ENCODE results near the gene MDH1.

DNA sequence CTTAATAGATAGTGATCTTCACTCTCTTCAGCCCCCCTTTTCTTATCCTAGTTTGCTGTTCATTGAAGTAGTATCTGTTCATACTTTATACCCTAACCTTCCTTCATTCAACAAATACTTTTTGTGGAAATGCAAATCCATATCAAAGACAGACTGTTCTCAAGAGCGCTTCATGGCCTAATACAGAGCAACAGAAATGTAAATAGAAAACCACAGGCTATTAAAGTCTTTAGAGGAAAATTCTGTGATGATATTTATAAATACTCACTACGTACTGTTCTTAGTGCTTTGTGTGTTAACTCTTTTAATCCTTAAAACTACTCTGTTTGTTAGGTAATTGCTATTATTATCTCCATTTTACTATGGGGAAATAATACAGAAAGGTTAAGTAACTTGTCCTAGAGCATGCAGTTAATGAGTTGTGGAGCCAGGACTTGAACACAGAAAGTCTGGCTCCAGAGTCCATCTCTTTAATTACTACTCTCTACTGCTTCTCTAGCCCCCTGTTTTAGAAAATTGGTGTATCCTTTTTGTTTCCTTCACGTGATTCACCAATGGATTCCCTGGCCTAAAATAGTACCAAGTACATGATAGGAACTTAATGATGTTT is 2.9 kb downstream of the MDH1 start:
- TF ChIP-seq, protein P1, sequence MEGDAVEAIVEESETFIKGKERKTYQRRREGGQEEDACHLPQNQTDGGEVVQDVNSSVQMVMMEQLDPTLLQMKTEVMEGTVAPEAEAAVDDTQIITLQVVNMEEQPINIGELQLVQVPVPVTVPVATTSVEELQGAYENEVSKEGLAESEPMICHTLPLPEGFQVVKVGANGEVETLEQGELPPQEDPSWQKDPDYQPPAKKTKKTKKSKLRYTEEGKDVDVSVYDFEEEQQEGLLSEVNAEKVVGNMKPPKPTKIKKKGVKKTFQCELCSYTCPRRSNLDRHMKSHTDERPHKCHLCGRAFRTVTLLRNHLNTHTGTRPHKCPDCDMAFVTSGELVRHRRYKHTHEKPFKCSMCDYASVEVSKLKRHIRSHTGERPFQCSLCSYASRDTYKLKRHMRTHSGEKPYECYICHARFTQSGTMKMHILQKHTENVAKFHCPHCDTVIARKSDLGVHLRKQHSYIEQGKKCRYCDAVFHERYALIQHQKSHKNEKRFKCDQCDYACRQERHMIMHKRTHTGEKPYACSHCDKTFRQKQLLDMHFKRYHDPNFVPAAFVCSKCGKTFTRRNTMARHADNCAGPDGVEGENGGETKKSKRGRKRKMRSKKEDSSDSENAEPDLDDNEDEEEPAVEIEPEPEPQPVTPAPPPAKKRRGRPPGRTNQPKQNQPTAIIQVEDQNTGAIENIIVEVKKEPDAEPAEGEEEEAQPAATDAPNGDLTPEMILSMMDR (IDR thresholded peaks at IDR 0.05): no peak
- TF ChIP-seq EZH2 (IDR thresholded peaks at IDR 0.05; ENCODE audit: borderline replicate concordance, insufficient read depth, low read depth, low read length, poor library complexity, severe bottlenecking): no peak

Measured in B cell (primary cell).